MM.1S (cell line): ENCODE measurements around the gene STAG1.

Experiments
- EZH2phosphoT487 ChIP-seq: fragments of 300-600 bp; sonication (generic); IDR thresholded peaks from 2 replicates; pipeline ENCODE4 v1.6.1; 2018; ENCODE audit warnings: antibody characterized with exemption, low read length
- TF ChIP-seq, protein P1 (sequence below): fragments of 300-600 bp; sonication (generic); IDR thresholded peaks from 2 replicates; pipeline ENCODE4 v1.5.1; 2016; ENCODE audit warnings: antibody characterized with exemption, low read length, mixed read lengths

DNA sequence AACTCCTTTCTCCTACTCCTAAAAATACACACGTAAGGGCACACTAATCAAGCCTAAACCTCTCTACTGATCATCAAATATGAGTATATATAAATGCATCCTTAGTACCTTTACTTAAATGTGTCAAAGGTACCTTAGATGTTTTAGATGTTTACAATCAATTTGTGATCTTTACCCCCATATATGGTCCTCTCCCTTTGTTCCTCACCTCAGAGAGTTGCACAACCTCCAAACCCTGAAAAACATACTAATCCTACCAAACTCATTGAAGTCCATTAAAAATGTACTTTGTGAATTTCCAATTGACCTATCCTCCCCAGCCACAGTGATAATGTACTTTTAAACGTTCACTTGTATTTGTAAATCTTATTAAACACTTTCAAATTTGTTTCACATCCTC is 249.1 kb downstream of the STAG1 start:
- TF ChIP-seq, protein P1, sequence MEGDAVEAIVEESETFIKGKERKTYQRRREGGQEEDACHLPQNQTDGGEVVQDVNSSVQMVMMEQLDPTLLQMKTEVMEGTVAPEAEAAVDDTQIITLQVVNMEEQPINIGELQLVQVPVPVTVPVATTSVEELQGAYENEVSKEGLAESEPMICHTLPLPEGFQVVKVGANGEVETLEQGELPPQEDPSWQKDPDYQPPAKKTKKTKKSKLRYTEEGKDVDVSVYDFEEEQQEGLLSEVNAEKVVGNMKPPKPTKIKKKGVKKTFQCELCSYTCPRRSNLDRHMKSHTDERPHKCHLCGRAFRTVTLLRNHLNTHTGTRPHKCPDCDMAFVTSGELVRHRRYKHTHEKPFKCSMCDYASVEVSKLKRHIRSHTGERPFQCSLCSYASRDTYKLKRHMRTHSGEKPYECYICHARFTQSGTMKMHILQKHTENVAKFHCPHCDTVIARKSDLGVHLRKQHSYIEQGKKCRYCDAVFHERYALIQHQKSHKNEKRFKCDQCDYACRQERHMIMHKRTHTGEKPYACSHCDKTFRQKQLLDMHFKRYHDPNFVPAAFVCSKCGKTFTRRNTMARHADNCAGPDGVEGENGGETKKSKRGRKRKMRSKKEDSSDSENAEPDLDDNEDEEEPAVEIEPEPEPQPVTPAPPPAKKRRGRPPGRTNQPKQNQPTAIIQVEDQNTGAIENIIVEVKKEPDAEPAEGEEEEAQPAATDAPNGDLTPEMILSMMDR: no peak
- TF ChIP-seq EZH2phosphoT487: no peak
